ENCODE data around the gene PLCB1. TPM values are rescaled to one million over a fixed set of nuclear protein-coding genes. Genes with fewer than 3 reads are reported as not detected.

Gene PLCB1
- total and polyA plus RNA-seq, 2 experiments from 2014 or later = 14.9 to 20.7 TPM

DNA sequence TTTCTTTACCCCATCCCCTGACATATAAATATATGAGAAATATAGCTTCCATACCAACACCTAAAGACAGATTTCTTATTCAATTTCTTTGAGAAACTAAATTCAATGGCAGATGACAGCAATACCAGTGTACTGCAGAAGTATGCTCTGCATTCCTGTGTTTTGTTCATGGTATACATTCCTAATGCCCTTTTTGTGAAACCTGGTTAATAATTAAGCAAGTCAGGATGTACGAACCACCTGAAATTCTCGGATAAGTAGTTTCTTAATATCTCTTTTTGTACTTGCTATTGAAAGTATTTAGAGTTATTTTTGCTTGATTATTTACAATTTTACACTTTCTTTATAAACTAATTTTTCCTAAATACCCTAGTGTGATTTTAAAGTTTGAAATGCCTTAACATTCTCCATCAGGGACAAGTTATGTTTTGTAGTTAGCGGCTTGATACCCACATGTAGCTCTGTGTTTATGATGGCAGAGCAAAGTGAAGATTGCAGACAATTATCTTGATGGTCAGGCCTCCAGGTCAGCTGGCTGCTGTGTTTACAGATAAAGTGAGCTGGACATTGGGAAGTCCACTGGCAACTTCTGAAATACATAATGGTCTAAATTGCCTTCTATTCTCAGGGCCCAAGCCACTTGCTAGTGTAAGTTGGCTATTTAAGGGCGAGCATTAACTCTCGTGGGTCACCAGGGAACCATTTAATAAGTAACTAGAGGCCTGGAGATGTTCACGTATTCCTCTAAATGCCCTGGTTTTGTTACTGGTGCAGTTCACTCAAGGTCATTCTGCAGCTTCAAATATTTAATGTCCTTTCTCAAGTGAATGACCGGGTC is 58.2 kb downstream of the PLCB1 start:
- Mint-ChIP-seq H3K27ac (no peak overlapping the region), H3K27me3 (ENCODE audit: insufficient read depth, low read depth, poor library complexity) (no peaks in the 10 kb centered on the region), H3K36me3 (ENCODE audit: low read depth) (0 out of 3 replicates have a peak, but pooled peaks cover 3% of the 10 kb centered on the region), H3K9me3 (peaks cover 11% of the 10 kb centered on the region; the same call in 1 of the 3 replicates), H3K4me3 (no peak overlapping the region), H3K4me1 (no peaks in the 10 kb centered on the region)
- DNase-seq (ENCODE audit: low spot score) (no peak), ATAC-seq (no peak)
- Histone ChIP-seq H3F3A (replicated peaks; ENCODE audit: low read depth) (no peaks in the 10 kb centered on the region), H3K9me2 (ENCODE audit: insufficient read depth) (no peaks in the 10 kb centered on the region), H3K79me2 (replicated peaks; ENCODE audit: insufficient read depth) (no peaks in the 10 kb centered on the region), H3K4me1 (ENCODE audit: insufficient read depth) (no peaks in the 10 kb centered on the region), H3K4me2 (no peak overlapping the region), H3K36me3 (ENCODE audit: insufficient read depth) (no peaks in the 10 kb centered on the region), H3K27ac (ENCODE audit: low read depth) (no peak overlapping the region), H4K20me1 (replicated peaks; ENCODE audit: insufficient read depth) (no peaks in the 10 kb centered on the region), H3K4me3 (no peak overlapping the region), H3K27me3 (ENCODE audit: insufficient read depth) (no peaks in the 10 kb centered on the region), H2AFZ (no peak overlapping the region)
- TF ChIP-seq POLR2AphosphoS5 (IDR thresholded peaks at IDR 0.05; ENCODE audit: low read depth) (no peak), ETS1 (IDR thresholded peaks at IDR 0.05) (no peak), CTCF (conservative IDR thresholded peaks at IDR 0.05; ENCODE audit: low read depth in 2 of 2) (no peak), REST (IDR thresholded peaks at IDR 0.05; ENCODE audit: unreplicated experiment) (no peak), ZNF114 (CRISPR knock-in tag; IDR thresholded peaks at IDR 0.05) (no peak)

DNA sequence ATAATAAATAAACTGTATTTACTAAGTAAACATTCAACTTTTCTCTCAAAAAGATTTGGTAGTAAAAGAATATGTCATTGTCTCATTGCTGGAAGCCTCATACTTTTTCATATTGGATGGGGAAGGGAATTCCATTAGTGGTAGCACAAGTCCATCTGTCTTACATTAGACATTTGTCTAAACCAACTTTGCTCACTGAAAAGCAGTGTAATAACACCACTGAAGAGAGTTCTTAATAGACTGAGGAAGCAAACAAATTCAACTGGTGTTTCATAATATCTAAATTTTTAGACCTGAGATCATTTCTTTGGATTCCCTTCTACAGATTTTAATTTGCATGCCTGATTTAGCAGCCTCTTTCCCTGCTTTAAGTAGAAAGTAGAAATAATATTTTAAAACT is 62.7 kb downstream of the PLCB1 start:
- H3K9me2 ChIP-seq (ENCODE audit: insufficient read depth) = no peaks in the 10 kb centered on the region
- H3K36me3 ChIP-seq (ENCODE audit: insufficient read depth) = no peaks in the 10 kb centered on the region
- H3K79me2 ChIP-seq (replicated peaks; ENCODE audit: insufficient read depth) = no peaks in the 10 kb centered on the region
- no peak overlapping the region for H3K4me2 ChIP-seq
- H3K27ac ChIP-seq (ENCODE audit: low read depth) = no peak overlapping the region
- H3K27me3 Mint-ChIP-seq (ENCODE audit: insufficient read depth, low read depth, poor library complexity) = peaks cover 2% of the 10 kb centered on the region
- H3K9me3 Mint-ChIP-seq = peaks cover 13% of the 10 kb centered on the region; the same call in 1 of the 3 replicates
- H3K4me3 ChIP-seq = no peak overlapping the region
- H3K27me3 ChIP-seq (ENCODE audit: insufficient read depth) = no peaks in the 10 kb centered on the region
- no peaks in the 10 kb centered on the region for H4K20me1 ChIP-seq (replicated peaks; ENCODE audit: insufficient read depth)
- no peak overlapping the region for H2AFZ ChIP-seq
- H3K4me1 ChIP-seq (ENCODE audit: insufficient read depth) = no peaks in the 10 kb centered on the region
- 0 out of 3 replicates have a peak, but pooled peaks cover 3% of the 10 kb centered on the region for H3K36me3 Mint-ChIP-seq (ENCODE audit: low read depth)
- H3K4me1 Mint-ChIP-seq = no peaks in the 10 kb centered on the region
- H3K4me3 Mint-ChIP-seq = no peak overlapping the region
- DNase-seq (ENCODE audit: low spot score) (no peak), ATAC-seq (no peak)
- no peak overlapping the region for H3K27ac Mint-ChIP-seq
- no peaks in the 10 kb centered on the region for H3F3A ChIP-seq (replicated peaks; ENCODE audit: low read depth)
- TF ChIP-seq ZNF114 (CRISPR knock-in tag; IDR thresholded peaks at IDR 0.05) (no peak), JUNB (IDR thresholded peaks at IDR 0.05; ENCODE audit: unreplicated experiment) (no peak), REST (IDR thresholded peaks at IDR 0.05; ENCODE audit: unreplicated experiment) (no peak), ETS1 (IDR thresholded peaks at IDR 0.05) (no peak), EZH2phosphoT487 (IDR thresholded peaks at IDR 0.05; ENCODE audit: unreplicated experiment) (no peak), NANOG (IDR thresholded peaks at IDR 0.05; ENCODE audit: borderline replicate concordance) (no peak), CREB1 (CRISPR knock-in tag; IDR thresholded peaks at IDR 0.05; ENCODE audit: low read depth) (no peak), ZNF331 (CRISPR knock-in tag; IDR thresholded peaks at IDR 0.05; ENCODE audit: low read depth) (no peak)
